ENCODE measurements around the gene TMEM33. TPM values are rescaled to one million over a fixed set of nuclear protein-coding genes. Genes with fewer than 3 reads are reported as not detected.

The TMEM33 gene
- total RNA-seq, 3 donors from 2014 or later: 35.7 to 52.7 (median 42.0) TPM

GRCh38 chr4:41982716-41983115, 47.5 kb downstream of the TMEM33 start:
- H3K27ac ChIP-seq: no peak overlapping the region
- intact Hi-C loops (cut with DNase I; ENCODE audit: low total_unique reads): no loop called here
- no peak for DNase-seq (ENCODE audit: low spot score in 2 of 2)
- no peaks in the 10 kb centered on the region for H3K9me3 ChIP-seq
- H3K36me3 ChIP-seq: no peaks in the 10 kb centered on the region
- H3K4me3 ChIP-seq: no peak overlapping the region
- TF ChIP-seq CTCF (IDR thresholded peaks at IDR 0.05) (no peak), POLR2A (IDR thresholded peaks at IDR 0.05) (no peak), POLR2AphosphoS5 (IDR thresholded peaks at IDR 0.05) (no peak)
- no peaks in the 10 kb centered on the region for H3K27me3 ChIP-seq
- H3K4me1 ChIP-seq: no peaks in the 10 kb centered on the region

GRCh38 chr4:41985151-41985550, 49.9 kb downstream of the TMEM33 start:
- Histone ChIP-seq H3K36me3 (no peaks in the 10 kb centered on the region), H3K4me1 (no peaks in the 10 kb centered on the region), H3K9me3 (no peaks in the 10 kb centered on the region), H3K4me3 (no peak overlapping the region), H3K27me3 (no peaks in the 10 kb centered on the region), H3K27ac (no peak overlapping the region)
- intact Hi-C loops (cut with DNase I; ENCODE audit: low total_unique reads): no loop called here
- no peak for TF ChIP-seq CTCF (IDR thresholded peaks at IDR 0.05)
- no peak for TF ChIP-seq POLR2AphosphoS5 (IDR thresholded peaks at IDR 0.05)
- TF ChIP-seq POLR2A (IDR thresholded peaks at IDR 0.05): no peak
- no peak for DNase-seq (ENCODE audit: low spot score in 2 of 2)

GRCh38 chr4:41989994-41990364, 54.8 kb downstream of the TMEM33 start:
- Histone ChIP-seq H3K27ac (peak overlapping the region; percentile 85 to 89), H3K4me3 (peak overlapping the region; percentile 75 to 97 (median 76)), H3K9me3 (no peaks in the 10 kb centered on the region), H3K27me3 (no peaks in the 10 kb centered on the region), H3K36me3 (no peaks in the 10 kb centered on the region), H3K4me1 (no peaks in the 10 kb centered on the region)
- TF ChIP-seq CTCF (IDR thresholded peaks at IDR 0.05) (no peak), POLR2AphosphoS5 (IDR thresholded peaks at IDR 0.05) (no peak), POLR2A (IDR thresholded peaks at IDR 0.05) (no peak)
- intact Hi-C loops (cut with DNase I; ENCODE audit: low total_unique reads): no loop called here
- DNase-seq (ENCODE audit: low spot score in 2 of 2): no peak

- no peaks in the 10 kb centered on the region for H3K36me3 ChIP-seq
- DNase-seq (ENCODE audit: low spot score in 2 of 2): peak; percentile 93 to 97
- intact Hi-C loops (cut with DNase I; ENCODE audit: low total_unique reads): no loop called here
- peak within 1 kb of the TSS; percentile 85 to 89 for H3K27ac ChIP-seq
- H3K4me3 ChIP-seq: peak within 1 kb of the TSS; percentile 75 to 97 (median 76)
- TF ChIP-seq POLR2A (IDR thresholded peaks at IDR 0.05): peak; percentile 62
- peak; percentile 86 to 99 (median 93) for TF ChIP-seq POLR2AphosphoS5 (IDR thresholded peaks at IDR 0.05)
- peak in 2 of 3 donors; percentile 50 to 59 for TF ChIP-seq CTCF (IDR thresholded peaks at IDR 0.05)
- H3K27me3 ChIP-seq: no peaks in the 10 kb centered on the region
- no peaks in the 10 kb centered on the region for H3K4me1 ChIP-seq
- H3K9me3 ChIP-seq: no peaks in the 10 kb centered on the region
Measured at GRCh38 chr4:41990365-41991111, 55.3 kb downstream of the TMEM33 start, which contains the start of gene SLC30A9. Gene SLC30A9 (plus strand): TSS chr4:41990530. CDS start chr4:41990652, 122 bp downstream.

GRCh38 chr4:41991916-41992767, 56.9 kb downstream of the TMEM33 start:
- H3K27me3 ChIP-seq: no peaks in the 10 kb centered on the region
- H3K4me3 ChIP-seq: peak overlapping the region in 1 of 3 donors; percentile 76
- TF ChIP-seq POLR2A (IDR thresholded peaks at IDR 0.05): no peak
- no peak for TF ChIP-seq CTCF (IDR thresholded peaks at IDR 0.05)
- no peak for TF ChIP-seq POLR2AphosphoS5 (IDR thresholded peaks at IDR 0.05)
- no peaks in the 10 kb centered on the region for H3K36me3 ChIP-seq
- intact Hi-C loops (cut with DNase I; ENCODE audit: low total_unique reads): no loop called here
- no peak overlapping the region for H3K27ac ChIP-seq
- no peak for DNase-seq (ENCODE audit: low spot score in 2 of 2)
- no peaks in the 10 kb centered on the region for H3K4me1 ChIP-seq
- H3K9me3 ChIP-seq: no peaks in the 10 kb centered on the region
